Activated CD8-positive, alpha-beta memory T cell treated with anti-CD3 and anti-CD28 coated beads for 4 hours (primary cell): ENCODE measurements around the gene MEI4.
"Not testable (repeated sequence)": the region's sequence is repeated elsewhere in the genome, so short reads cannot be mapped to it uniquely, and the experiment has no call there.

Experiments used
- DNase-seq, 2 donors: peaks; one replicate each; pipeline ENCODE4 v3.0.0-alpha.2; 2020; ENCODE audit warnings: low read depth in 2 of 2

MEI4 gene

GRCh38 chr6:77815531-77815930 is 162.7 kb downstream of the MEI4 start:
- no peak for DNase-seq

- DNase-seq: no peak
Observed at GRCh38 chr6:77816766-77817270, 164.0 kb downstream of the MEI4 start.

GRCh38 chr6:77822265-77822664 is 169.4 kb downstream of the MEI4 start:
- no peak for DNase-seq

GRCh38 chr6:77825204-77825603 is 172.4 kb downstream of the MEI4 start:
- DNase-seq: no peak

GRCh38 chr6:77829736-77830135 is 176.9 kb downstream of the MEI4 start:
- DNase-seq: no peak

GRCh38 chr6:77833749-77834148 is 180.9 kb downstream of the MEI4 start:
- DNase-seq: not testable (repeated sequence)

- DNase-seq: no peak
Observed at GRCh38 chr6:77834591-77834996, 181.8 kb downstream of the MEI4 start.

GRCh38 chr6:77837034-77837784 is 184.4 kb downstream of the MEI4 start:
- no peak for DNase-seq

- no peak for DNase-seq
Observed at GRCh38 chr6:77839292-77839691, 186.5 kb downstream of the MEI4 start.

GRCh38 chr6:77844822-77845221 is 192.0 kb downstream of the MEI4 start:
- no peak for DNase-seq

- no peak for DNase-seq
Observed at GRCh38 chr6:77853401-77853800, 200.6 kb downstream of the MEI4 start.

- no peak for DNase-seq
Observed at GRCh38 chr6:77856391-77856790, 203.6 kb downstream of the MEI4 start.

- no peak for DNase-seq
Observed at GRCh38 chr6:77857421-77857820, 204.6 kb downstream of the MEI4 start.

- no peak for DNase-seq
Observed at GRCh38 chr6:77876300-77876699, 223.5 kb downstream of the MEI4 start.

- DNase-seq: no peak
Observed at GRCh38 chr6:77879527-77879926, 226.7 kb downstream of the MEI4 start.

GRCh38 chr6:77880501-77880900 is 227.7 kb downstream of the MEI4 start:
- no peak for DNase-seq

- DNase-seq: no peak
Observed at GRCh38 chr6:77883851-77884250, 231.0 kb downstream of the MEI4 start.

GRCh38 chr6:77893391-77893790 is 240.6 kb downstream of the MEI4 start:
- DNase-seq: no peak

- DNase-seq: no peak
Observed at GRCh38 chr6:77906070-77906469, 253.2 kb downstream of the MEI4 start.

GRCh38 chr6:77910826-77911225 is 258.0 kb downstream of the MEI4 start:
- no peak for DNase-seq

- no peak for DNase-seq
Observed at GRCh38 chr6:77926198-77926751, 273.4 kb downstream of the MEI4 start.

- DNase-seq: no peak
Observed at GRCh38 chr6:77930382-77930781, 277.5 kb downstream of the MEI4 start.

GRCh38 chr6:77930952-77931351 is 278.1 kb downstream of the MEI4 start:
- no peak for DNase-seq

- no peak for DNase-seq
Observed at GRCh38 chr6:77962070-77962469, 309.2 kb downstream of the MEI4 start.
